Measurements from ENCODE around the gene CYTH3. TPM values are rescaled to one million over a fixed set of nuclear protein-coding genes. Genes with fewer than 3 reads are reported as not detected.

Gene CYTH3
- total RNA-seq, 1 donor from 2014 or later, result 31.1 TPM

GRCh38 chr7:6259257-6259656 lies 13.2 kb downstream of the CYTH3 start:
- peaks cover 58% of the 10 kb centered on the region for H3K4me1 Mint-ChIP-seq (ENCODE audit: unreplicated experiment)
- DNase-seq (ENCODE audit: extremely low spot score, unreplicated experiment), result no peak
- TF ChIP-seq, protein P1, sequence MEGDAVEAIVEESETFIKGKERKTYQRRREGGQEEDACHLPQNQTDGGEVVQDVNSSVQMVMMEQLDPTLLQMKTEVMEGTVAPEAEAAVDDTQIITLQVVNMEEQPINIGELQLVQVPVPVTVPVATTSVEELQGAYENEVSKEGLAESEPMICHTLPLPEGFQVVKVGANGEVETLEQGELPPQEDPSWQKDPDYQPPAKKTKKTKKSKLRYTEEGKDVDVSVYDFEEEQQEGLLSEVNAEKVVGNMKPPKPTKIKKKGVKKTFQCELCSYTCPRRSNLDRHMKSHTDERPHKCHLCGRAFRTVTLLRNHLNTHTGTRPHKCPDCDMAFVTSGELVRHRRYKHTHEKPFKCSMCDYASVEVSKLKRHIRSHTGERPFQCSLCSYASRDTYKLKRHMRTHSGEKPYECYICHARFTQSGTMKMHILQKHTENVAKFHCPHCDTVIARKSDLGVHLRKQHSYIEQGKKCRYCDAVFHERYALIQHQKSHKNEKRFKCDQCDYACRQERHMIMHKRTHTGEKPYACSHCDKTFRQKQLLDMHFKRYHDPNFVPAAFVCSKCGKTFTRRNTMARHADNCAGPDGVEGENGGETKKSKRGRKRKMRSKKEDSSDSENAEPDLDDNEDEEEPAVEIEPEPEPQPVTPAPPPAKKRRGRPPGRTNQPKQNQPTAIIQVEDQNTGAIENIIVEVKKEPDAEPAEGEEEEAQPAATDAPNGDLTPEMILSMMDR (conservative IDR thresholded peaks at IDR 0.05), result no peak
- H3K4me3 Mint-ChIP-seq, result no peak overlapping the region
- H3K27ac Mint-ChIP-seq, result peak overlapping the region; percentile 43
- no peaks in the 10 kb centered on the region for H3K9me3 Mint-ChIP-seq
- H3K27me3 Mint-ChIP-seq, result no peaks in the 10 kb centered on the region
- no peaks in the 10 kb centered on the region for H3K36me3 Mint-ChIP-seq

DNA sequence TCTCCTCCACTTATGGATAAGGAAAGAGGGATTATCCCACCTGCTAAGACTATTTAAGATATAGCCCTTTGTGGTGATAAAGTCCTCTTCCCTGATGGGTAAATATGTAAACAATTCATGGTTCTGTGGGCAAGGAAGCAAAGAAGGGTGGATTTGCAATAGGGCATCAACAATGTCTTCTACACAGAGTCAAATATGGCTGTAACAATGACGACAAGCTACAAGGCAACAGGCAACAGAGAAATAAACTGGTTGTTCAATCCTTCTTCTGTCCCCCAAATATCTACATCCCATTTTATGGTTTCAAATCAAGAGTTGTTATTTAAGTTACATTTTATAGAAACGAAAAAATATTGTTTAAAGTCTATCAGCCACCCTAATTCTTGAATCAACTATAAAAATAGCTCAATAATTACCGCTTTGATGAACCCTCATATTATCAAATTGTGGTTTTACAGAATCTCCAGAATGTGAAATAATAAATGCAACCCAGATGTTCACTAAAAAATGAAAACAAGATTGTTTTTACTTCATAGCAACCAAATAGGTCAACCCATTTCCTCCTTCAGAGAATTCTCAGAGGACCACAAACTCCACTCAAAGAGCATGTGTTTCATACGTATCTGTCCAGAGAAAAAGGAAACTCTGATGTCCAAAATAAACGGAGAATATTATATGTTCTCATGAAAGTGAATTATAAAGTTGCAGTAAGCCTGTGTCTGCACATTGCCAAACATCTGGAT lies 13.8 kb downstream of the CYTH3 start:
- Mint-ChIP-seq H3K36me3 (no peaks in the 10 kb centered on the region), H3K4me3 (peak overlapping the region; percentile 40), H3K4me1 (ENCODE audit: unreplicated experiment) (peaks cover 58% of the 10 kb centered on the region), H3K27ac (peak overlapping the region; percentile 43), H3K9me3 (no peaks in the 10 kb centered on the region), H3K27me3 (no peaks in the 10 kb centered on the region)
- TF ChIP-seq, protein P1 (conservative IDR thresholded peaks at IDR 0.05), result no peak
- DNase-seq (ENCODE audit: extremely low spot score, unreplicated experiment), result no peak

DNA sequence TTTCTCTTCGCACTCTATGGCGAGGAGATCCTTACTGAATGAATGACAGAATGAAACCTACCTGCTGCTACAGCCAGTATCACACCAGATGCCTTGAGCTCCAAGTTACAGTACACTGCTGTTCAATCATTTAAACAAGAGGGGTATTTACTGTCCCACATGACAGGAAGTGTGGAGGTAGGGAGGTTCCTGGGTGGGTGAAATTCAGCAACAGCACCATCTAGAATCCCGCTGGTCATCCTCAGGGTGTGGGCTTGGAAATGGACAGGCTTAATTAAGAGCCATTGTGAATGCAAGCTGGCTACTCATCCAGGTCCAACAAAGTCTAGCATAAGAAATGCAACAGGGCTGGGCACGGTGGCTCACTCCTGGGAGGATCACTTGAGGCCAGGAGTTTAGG lies 14.7 kb downstream of the CYTH3 start:
- H3K27me3 Mint-ChIP-seq, result no peaks in the 10 kb centered on the region
- TF ChIP-seq, protein P1 (conservative IDR thresholded peaks at IDR 0.05), result no peak
- no peak overlapping the region for H3K4me3 Mint-ChIP-seq
- DNase-seq (ENCODE audit: extremely low spot score, unreplicated experiment), result no peak
- H3K4me1 Mint-ChIP-seq (ENCODE audit: unreplicated experiment), result peaks cover 53% of the 10 kb centered on the region
- no peaks in the 10 kb centered on the region for H3K9me3 Mint-ChIP-seq
- H3K36me3 Mint-ChIP-seq, result no peaks in the 10 kb centered on the region
- H3K27ac Mint-ChIP-seq, result no peak overlapping the region

- no peaks in the 10 kb centered on the region for H3K36me3 Mint-ChIP-seq
- no peak for DNase-seq (ENCODE audit: extremely low spot score, unreplicated experiment)
- peaks cover 53% of the 10 kb centered on the region for H3K4me1 Mint-ChIP-seq (ENCODE audit: unreplicated experiment)
- peak overlapping the region; percentile 40 for H3K27ac Mint-ChIP-seq
- TF ChIP-seq, protein P1 (conservative IDR thresholded peaks at IDR 0.05), result no peak
- H3K4me3 Mint-ChIP-seq, result peak overlapping the region; percentile 24
- no peaks in the 10 kb centered on the region for H3K27me3 Mint-ChIP-seq
- H3K9me3 Mint-ChIP-seq, result no peaks in the 10 kb centered on the region
Measured at GRCh38 chr7:6256677-6257535, 15.5 kb downstream of the CYTH3 start.

- no peaks in the 10 kb centered on the region for H3K9me3 Mint-ChIP-seq
- H3K4me1 Mint-ChIP-seq (ENCODE audit: unreplicated experiment), result peaks cover 60% of the 10 kb centered on the region
- no peak for DNase-seq (ENCODE audit: extremely low spot score, unreplicated experiment)
- no peaks in the 10 kb centered on the region for H3K36me3 Mint-ChIP-seq
- H3K27me3 Mint-ChIP-seq, result no peaks in the 10 kb centered on the region
- TF ChIP-seq, protein P1 (conservative IDR thresholded peaks at IDR 0.05), result no peak
- H3K27ac Mint-ChIP-seq, result no peak overlapping the region
- no peak overlapping the region for H3K4me3 Mint-ChIP-seq
Measured at GRCh38 chr7:6256109-6256483, 16.3 kb downstream of the CYTH3 start.
